G401 (cell line): ENCODE measurements around the gene EPB41L1. TPM values are rescaled to one million over a fixed set of nuclear protein-coding genes. Genes with fewer than 3 reads are reported as not detected.
A peak's percentile ranks its signal among the peaks of the same experiment; 100 is the strongest.

ENCODE experiments used
- DNase-seq: peaks from one replicate; pipeline ENCODE4 v3.0.0-alpha.2; 2015; ENCODE audit warnings: low spot score
- in situ Hi-C: cut with HindIII; loops from 2 replicates; pipeline ENCODE4 v1.10.0; 2016; ENCODE audit warnings: low sequenced_read_pairs, mixed read lengths
- total RNA-seq: library from RNA; depleted of rRNA; stranded (reverse); fragments of >200 nt; shearing (Covaris generic); gene quantifications from 2 replicates; pipeline ENCODE4 v1.2.3, GENCODE V29; 2014; rRNA removed

The EPB41L1 gene
- 12.9 and 22.7 TPM in 2 replicates for total RNA-seq

DNA sequence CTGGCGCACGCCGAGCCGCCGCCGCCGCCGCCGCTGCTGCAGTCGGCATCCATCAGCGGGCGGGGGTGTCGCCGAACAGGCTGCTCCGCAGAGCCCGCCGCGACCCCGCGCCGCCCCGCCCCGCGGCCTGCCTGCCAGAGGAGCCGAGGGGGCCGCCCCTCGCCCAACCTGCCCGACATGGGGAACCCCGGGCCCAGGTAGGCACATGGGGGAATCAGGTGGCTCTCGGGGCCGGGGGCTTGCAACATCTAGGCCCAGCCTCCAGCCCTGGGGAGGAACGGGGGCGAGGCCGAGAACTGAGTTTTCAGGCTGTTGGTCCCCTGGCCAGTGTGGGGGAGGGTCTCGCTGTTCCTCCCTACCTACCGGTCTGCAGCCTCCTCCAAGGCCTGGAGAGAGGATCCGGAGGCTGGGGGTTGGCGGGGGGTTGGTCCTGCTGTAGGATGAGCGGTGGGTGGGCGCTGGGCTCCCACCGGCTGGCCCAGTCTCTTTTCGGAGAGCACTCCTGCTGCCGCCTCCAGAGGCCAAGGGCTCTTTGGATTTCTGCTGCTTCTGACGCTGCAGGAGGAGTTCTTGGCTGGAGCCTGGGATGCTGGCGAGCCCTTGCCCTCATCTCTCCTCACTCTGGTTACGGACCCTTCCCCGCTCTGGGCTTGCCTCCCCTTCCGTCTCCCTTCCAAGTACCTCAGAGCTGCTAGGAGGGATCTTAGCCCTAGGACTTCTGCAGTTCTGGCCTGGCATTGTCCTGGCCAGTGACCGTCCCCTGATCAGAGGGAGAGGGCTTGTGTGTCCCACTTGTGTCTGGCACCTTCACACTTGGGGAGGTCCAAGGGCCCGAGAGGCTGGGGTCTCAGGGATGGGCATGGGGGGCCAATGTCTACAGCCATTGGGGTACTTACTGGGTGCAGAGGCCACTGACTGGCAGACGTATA, at the start of gene EPB41L1:
Gene EPB41L1, plus strand, starts transcription at position 41 of the 929 bp plus-strand sequence. CDS start 19,038 bp downstream, outside the sequence.
- in situ Hi-C loops = no loop called here
- DNase-seq = peak; percentile 47

DNA sequence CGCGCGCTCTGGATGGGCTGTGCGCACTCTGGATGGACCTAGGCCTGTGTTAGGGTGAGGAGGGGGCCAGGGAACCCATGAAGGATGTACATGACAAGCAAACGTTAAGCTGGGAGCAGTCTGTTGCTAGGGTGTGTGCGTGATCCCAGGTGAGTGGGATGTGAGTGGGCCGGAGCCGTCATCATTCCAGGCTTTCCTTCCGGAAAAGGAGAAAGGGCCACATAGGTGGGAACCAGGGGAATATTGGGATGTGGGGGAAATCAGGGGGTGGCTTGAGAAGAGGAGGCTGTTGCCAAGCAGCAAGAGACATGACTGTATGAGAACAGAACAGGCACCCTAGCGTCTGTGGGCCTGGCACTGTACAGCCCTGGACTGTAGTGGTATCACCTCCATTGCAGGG, 49.7 kb upstream of the EPB41L1 start:
- DNase-seq = no peak
- in situ Hi-C loops = no loop called here

DNA sequence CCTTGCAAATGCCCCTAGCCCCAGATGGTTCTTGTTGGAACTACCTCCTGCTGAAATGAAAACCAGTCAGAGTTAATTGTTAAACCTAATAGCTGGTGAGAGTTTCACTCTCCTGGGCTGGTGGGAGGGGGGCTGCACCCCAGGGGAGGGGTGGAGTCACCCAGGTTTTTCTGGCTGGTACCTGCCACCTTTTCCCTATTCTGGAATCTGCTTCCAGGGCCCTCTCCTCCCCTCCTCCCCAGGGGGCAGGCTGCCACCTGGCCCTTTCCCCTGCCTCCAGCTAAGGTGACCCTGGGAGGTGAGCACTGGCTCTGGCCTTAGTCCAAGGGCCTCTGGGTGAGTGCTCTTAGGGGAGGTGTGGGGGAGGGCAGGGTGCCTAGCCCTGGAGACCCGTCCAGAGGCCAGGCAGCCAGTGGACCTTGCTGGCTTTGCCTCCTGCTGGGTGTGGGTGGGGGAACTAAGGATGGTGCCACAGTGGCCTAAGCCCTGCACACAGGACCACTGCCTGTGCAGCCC, 48.8 kb upstream of the EPB41L1 start:
- in situ Hi-C loops = no loop called here
- no peak for DNase-seq

DNA sequence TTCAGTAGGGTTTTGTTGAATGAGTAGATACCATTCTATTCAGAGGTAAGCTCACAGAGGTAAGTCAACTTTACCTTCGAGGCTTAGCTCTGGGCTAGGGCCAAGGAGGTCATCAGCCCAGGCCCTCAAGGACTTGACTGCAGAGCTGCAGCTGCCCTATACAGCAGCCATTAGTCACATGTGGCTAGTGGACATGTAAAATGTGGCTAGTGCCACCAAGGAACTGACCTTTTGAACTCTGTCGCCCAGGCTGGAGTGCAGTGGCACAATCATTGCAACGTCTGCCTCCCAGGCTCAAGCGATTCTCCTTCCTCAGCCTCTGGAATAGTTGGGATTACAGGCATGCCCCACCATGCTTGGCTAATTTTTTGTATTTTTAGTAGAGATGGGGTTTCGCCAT, 47.9 kb upstream of the EPB41L1 start:
- no peak for DNase-seq
- in situ Hi-C loops = no loop called here

DNA sequence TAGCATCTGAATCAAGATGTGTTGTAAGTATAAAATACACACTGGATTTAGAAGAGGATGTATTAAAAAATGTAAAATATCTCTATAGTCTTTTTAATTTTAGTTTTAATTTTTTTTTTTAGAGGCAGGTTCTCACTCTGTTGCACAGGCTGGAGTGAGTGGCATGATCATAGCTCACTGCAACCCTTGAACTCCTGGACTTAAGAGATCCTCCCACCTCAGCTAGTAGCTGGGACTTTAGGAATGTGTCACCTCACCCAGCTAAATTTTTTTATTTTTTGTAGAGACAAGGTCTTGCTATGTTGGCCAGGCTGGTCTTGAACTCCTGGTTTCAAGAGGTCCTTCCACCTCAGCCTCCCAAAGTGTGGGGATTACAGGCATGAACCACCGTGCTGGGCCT, 46.7 kb upstream of the EPB41L1 start:
- in situ Hi-C loops = no loop called here
- no peak for DNase-seq

DNA sequence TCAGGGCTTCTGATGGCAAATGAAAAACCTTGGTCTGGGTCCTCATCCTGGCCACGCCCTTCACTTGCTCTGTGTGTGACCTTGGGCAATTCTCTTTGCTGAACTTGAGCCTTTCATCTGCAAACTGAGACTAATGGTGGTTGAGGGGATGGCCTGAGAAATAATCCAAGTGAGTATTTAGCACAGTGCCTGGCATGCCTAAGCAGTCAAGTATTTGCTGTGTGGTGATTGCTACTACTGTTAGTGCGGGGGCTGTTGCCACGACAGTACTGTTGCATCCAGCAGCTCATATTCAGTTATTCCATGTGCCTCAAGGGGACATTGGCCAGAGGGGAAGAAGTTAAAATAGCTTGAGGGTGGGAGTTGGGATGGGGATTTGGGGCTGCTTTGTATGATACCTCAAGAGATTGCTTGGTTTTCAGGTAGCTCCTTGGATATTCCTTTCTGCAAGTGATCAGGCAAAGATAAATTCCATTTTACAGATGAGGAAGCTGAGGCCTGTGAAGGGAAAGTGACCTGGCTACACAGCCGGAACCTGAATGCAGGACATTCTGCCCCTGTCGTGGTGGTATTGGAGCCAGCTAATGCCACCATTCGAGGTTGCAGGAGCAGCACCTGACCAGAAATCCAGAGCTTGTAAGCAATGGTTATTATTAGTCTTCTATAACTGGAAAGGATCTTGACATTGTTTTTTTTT, 45.1 kb upstream of the EPB41L1 start:
- in situ Hi-C loops = no loop called here
- DNase-seq = no peak

DNA sequence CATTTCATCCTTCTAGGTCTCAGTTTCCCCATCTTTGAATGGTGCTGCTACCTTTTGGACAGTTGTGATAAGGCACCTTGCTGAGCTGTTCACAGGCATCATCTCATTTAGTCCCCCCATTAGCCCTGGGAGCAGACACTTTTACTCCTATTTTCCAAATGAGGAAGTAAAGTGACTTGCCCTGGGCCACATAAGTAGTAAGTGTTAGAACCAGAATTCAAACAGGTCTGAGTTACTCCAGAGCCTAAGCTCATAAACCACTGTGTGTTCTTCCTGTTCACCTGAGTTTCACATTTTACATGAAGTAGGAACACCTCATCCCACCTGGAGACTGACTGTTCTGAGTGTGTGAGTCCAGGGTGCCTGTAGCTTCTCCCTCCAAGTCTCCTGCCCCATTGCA, 43.5 kb upstream of the EPB41L1 start:
- DNase-seq = no peak
- in situ Hi-C loops = loop anchor here (5.0 kb wide), 1 partner anchor 84 kb away; no protein-coding TSS in a partner anchor

DNA sequence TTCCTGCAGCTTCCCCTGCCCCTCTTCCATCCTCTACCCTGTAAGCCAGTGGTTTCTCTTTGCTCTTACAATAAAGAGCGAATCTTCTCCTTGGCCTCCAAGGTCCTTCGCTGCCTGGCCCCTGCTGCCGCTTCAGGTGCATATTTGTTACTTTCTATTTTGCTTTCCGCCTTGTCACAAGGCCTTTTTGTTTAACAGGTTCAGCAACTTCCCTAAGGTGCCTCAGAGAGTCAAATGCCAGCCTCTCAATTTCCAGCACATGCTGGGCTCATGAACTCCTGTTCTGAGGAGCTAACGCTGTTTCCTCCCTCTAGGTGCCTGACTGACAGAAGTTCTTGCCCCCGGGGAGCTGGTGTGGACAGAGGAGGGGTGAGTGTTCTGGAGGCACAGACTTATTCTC, 42.4 kb upstream of the EPB41L1 start:
- in situ Hi-C loops = loop anchor here (5.0 kb wide), 1 partner anchor 85 kb away; no protein-coding TSS in a partner anchor
- DNase-seq = no peak

DNA sequence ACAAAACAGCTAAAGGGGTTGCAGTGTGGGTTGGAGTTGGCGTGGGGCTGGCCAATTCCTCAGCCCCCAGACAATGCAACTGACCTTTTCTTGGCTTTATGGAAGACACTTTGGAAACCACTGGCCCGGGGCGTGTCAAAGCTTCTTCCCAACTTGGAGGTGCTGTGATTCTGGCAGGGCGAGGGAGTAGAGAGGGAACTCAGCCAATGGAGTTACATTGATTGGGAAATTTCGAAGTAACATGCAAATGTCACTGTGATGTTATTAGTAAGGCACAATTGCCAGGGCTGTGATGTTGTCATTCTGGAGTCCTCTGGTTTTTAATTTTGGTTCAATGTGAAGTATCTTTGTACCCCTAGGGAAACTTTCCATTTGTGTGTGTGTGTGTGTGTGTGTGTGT, 41.5 kb upstream of the EPB41L1 start:
- no peak for DNase-seq
- in situ Hi-C loops = loop anchor here (5.0 kb wide), 1 partner anchor 86 kb away; no protein-coding TSS in a partner anchor

DNA sequence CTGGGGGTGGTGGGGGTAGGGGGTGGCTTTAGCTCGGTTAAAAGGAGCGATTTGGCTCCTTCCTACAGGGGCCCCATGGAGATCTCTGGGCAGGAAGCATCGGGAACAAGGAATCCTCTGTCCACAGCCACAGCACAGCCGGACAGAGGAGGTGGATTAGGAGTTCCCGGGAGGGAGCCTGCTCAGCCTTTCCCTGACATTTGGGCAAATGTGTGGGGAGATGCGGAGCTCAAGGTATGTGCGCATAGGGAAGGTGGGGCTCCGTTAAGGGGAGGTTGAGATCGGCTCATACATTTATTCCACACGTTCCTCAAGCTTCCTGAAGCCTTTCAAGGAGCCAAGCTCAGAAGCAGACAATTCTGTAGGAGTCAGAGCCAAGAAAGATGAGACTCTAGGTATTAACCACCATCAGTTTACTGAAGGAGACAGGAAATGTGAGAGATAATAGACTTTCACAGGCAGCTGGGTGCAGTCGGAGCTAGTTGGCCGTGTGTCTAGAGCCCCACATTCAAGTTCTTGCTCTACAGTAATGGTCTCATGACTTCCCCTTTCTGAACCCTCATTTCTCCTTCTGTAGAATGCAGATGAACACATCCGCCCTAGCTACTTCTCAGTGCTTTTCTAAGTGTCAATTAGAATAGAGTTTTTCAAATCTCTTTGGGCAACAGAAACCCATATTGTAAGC, 40.8 kb upstream of the EPB41L1 start:
- in situ Hi-C loops = loop anchor here (5.0 kb wide), 1 partner anchor 86 kb away; no protein-coding TSS in a partner anchor
- no peak for DNase-seq

DNA sequence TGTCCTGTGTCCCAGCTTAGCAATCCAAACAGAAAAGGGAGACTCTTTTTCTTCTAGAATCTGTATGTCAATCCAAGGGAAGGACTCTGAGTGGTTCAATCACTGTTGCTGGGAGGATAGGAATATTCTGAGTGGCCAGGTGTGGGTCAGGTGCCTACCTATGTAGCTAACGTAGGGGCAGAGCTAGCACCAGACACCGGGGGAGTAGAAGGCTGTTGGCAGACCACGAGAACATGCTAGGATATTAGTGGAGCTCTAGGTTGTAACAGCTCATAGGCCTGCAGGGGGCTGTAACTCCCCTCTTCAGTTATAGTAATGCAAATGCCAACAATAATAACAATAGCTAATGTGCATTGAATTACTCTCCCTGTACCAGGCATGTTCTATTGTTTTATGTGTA, 39.8 kb upstream of the EPB41L1 start:
- no peak for DNase-seq
- in situ Hi-C loops = loop anchor here (5.0 kb wide), 1 partner anchor 87 kb away; no protein-coding TSS in a partner anchor

DNA sequence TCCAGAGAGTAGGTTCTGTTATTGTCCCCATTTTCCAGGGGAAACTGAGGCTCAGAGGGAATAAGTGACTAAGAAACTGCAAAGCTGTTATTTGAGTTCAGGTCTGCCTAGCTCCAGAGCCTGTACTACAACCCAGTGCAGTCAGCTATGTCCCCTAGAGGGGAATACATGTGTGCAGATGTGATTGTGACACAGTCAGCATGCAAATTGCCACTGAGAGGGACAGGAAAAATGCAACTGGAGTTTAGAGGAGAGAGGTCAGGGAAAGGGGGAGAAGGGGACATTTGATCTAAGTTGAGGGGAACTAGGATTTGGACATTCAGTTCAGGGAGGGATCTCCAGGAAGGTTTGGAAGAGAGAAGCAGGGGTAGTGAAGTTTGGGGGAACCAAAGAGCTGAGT, 38.6 kb upstream of the EPB41L1 start:
- in situ Hi-C loops = no loop called here
- no peak for DNase-seq

DNA sequence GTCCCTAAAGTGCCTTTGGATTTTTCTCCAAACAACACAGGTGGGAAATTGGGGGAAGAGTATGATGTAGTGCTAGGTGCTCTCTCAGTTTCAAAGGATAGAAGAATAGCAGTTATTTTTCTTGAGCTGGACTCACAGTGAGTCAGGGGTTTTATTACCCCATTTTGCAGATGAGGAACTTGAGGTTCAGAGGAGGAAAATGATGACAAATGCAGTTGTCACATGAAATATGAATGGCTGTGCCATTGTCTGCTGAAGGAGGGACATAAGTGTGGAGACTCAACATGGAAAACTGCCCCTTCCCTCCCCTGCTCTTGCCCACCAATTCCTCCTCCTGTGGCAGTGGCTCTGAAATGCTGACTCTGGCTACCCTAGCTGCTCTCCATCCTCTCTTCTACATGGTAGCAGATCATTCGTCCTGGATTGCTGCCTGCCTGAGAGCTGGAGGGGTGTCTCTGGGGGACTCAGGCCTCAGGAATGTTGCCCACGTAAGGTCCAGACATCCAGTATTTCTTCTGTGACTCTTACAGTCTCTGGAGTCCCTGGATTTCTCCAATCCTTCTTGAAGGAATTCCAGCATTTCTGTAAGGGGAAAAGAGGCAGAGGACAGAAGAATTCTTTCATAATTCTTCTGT, 37.6 kb upstream of the EPB41L1 start:
- DNase-seq = no peak
- in situ Hi-C loops = no loop called here

DNA sequence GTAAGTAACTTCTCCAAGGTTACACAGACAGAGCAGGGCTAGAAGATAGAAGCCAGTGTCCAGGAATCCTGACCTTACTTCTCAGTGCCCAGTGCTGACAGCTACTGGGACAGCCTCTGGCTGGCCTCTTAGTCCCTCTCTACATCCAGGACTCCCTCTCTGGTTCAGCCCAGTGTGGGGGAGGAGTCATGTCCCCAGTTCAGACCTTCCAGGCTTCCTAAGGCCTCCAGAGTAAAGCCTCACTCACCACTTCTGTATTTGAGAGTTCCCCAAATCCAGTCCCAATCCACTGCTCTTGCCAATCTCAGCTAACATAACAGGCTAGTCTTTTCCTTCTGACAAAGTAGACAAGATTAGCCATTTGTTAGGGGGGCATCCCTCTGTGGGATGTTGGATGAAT, 36.9 kb upstream of the EPB41L1 start:
- in situ Hi-C loops = no loop called here
- no peak for DNase-seq

DNA sequence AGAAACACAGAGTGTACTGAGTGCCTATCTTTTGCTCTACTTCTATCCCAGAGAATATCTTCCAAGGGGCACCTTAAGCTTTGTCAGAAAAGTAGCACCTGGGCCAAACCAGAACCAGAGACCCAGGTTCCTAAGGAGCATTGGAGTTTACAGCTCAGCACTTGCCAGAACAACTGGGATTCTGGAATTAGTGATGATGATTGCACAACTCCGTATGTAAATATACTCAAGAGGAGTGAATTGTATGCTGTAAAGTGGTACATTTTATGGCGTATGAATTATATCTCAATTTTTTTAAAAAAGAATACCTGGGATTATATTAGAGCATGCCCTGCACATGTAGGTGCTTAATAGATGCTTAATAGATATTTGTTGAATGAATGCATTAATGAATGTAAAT, 36.2 kb upstream of the EPB41L1 start:
- no peak for DNase-seq
- in situ Hi-C loops = no loop called here

DNA sequence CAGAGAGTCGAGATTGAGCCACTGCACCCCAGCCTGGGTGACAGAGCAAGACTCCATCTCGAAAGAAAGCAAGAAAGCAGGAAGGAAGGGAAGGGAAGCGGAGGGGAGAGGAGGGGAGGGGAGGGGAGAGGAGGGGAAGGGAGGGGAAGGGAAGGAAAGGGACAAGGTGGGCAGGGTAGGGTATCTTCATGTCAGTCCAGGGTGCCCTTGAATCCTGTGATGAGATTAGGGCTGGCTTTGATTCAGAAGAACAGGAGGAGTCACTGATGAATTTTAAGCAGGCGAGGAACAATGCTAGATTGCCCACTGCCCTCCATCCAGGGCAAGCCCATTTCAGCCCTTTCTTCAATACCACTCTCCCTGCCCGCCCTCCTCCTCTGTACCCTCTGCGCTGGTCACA, 35.0 kb upstream of the EPB41L1 start:
- in situ Hi-C loops = no loop called here
- DNase-seq = no peak

DNA sequence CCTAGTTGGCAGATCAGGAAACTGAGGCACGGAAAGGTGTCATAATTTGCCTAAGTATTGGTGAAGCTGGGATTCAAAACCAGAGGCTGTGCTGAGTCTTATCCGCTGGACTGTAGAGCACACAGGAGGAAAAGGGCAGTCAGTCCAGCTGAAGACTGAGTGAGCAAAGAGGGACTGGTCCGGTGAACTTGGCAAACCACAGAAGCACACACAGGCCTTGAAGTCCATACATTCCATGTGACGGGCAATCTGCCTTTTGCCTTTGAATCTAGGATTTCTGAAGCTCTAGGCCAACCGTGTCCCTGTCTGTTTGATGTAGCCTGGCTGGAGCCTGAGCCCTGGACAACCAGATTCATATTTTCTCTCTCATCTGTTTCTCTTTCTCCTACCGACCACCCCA, 34.3 kb upstream of the EPB41L1 start:
- in situ Hi-C loops = no loop called here
- DNase-seq = no peak

DNA sequence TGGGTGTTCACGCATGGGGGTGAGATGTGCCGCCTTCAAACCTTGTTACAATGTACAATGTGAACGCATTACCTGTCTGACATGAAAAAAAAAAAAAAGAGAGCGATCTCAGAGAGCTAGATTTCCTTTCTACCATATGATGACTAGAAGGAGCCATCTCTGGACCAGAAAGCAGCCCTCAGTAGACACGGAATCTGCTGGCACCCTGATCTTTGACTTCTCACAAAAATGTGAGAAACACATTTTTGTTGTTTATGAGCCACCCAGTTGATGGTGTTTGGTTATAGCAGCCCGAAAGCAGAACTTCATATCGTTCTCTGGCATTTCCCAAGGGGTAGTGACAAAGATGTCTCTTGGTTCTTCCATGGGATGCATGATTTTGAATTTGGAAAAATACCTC, 33.5 kb upstream of the EPB41L1 start:
- in situ Hi-C loops = no loop called here
- DNase-seq = no peak
